ENCODE results near the gene BSDC1. TPM values are rescaled to one million over a fixed set of nuclear protein-coding genes. Genes with fewer than 3 reads are reported as not detected.

BSDC1 gene
- total RNA-seq, 6 donors from 2014 or later: 60.8 to 116 (median 68.9) TPM

DNA sequence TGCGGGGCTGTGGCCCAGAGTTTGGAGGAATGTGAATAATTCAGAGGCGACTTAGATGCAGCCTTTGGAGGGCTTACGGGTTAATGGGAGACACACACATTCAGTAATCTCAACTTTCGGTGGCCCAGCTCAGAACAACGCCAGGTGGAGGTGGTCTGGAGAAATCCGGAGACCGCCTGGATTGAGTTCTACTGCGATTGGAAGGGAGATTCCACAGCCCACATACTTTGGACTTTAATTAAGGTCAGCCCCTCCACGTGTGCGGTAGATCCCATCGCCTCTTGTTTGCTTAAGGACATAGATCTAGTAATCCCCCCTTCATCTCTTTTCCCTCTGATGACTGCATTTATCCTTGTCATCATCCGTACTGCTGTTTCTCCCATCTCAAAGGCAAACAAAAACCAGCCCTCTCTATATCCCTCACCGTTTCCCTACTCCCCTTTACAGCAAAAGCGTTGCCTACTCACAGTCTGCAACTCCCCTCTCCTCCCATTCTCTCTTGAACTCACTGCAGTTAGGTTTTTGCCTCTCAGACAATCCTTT, 720 bp upstream of the BSDC1 start:
- peaks cover 0 to 20% (median 10%) of the 10 kb centered on the region in 4 donors for H3K36me3 ChIP-seq
- WGBS, 2 donors: 1% methylated on average over 14 of the region's 14 CpGs
- ATAC-seq (ENCODE audit: low FRiP score in 2 of 2): peak in 1 of 2 donors; percentile 1

DNA sequence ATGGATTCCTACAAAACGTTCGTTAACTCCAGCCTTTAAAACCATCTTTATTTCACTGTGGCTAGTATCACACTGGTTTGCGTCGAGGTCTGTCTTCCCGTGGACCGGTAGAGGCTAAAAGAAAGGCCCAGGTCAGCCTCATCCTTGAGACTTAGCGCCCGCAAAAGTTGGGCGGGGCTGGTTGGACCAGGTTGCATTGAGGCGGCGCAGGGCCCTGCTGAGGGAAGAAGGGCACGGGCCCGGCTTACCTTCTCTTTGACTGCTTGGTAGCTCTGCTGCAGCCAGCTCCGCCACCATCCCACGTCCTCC, 455 bp downstream of the BSDC1 start:
- no peaks in the 10 kb centered on the region for H3K27me3 ChIP-seq
- peaks cover 3 to 32% (median 16%) of the 10 kb centered on the region in 4 donors for H3K36me3 ChIP-seq
- TF ChIP-seq POLR2AphosphoS5 (IDR thresholded peaks at IDR 0.05): no peak
- no peak for TF ChIP-seq POLR2A (IDR thresholded peaks at IDR 0.05)
- TF ChIP-seq EP300 (IDR thresholded peaks at IDR 0.05): no peak
- TF ChIP-seq CTCF (IDR thresholded peaks at IDR 0.05): no peak
- no peaks in the 10 kb centered on the region for H3K9me3 ChIP-seq
- H3K4me3 ChIP-seq: peak overlapping the region; percentile 65 to 84 (median 79)
- H3K4me1 ChIP-seq: peaks cover 28 to 44% (median 34%) of the 10 kb centered on the region in 4 donors
- DNase-seq (peak in 1 of 2 donors; percentile 68), ATAC-seq (ENCODE audit: low FRiP score in 2 of 2) (peak; percentile 40 to 47)
- peak overlapping the region; percentile 89 to 98 (median 92) for H3K27ac ChIP-seq
- WGBS, 2 donors: 1 to 3% methylated on average over 15 of the region's 15 CpGs

More for the DNA sequence above, 720 bp upstream of the BSDC1 start:
- TF ChIP-seq CTCF (IDR thresholded peaks at IDR 0.05) (no peak), POLR2A (IDR thresholded peaks at IDR 0.05) (no peak), EP300 (IDR thresholded peaks at IDR 0.05) (no peak), POLR2AphosphoS5 (IDR thresholded peaks at IDR 0.05) (no peak)
- no peaks in the 10 kb centered on the region for H3K9me3 ChIP-seq
- H3K4me3 ChIP-seq: peak overlapping the region; percentile 11 to 84 (median 70)
- H3K27me3 ChIP-seq: no peaks in the 10 kb centered on the region
- H3K4me1 ChIP-seq: peaks cover 28 to 41% (median 34%) of the 10 kb centered on the region in 4 donors
- DNase-seq: no peak
- peak overlapping the region; percentile 89 to 98 (median 92) for H3K27ac ChIP-seq

GRCh38 chr1:32393136-32393535, 1.1 kb downstream of the BSDC1 start:
- no peaks in the 10 kb centered on the region for H3K27me3 ChIP-seq
- DNase-seq (no peak), ATAC-seq (ENCODE audit: low FRiP score in 2 of 2) (no peak)
- H3K27ac ChIP-seq: peak overlapping the region; percentile 89 to 98 (median 92)
- H3K9me3 ChIP-seq: no peaks in the 10 kb centered on the region
- peaks cover 28 to 44% (median 34%) of the 10 kb centered on the region in 4 donors for H3K4me1 ChIP-seq
- H3K4me3 ChIP-seq: peak overlapping the region in 3 of 4 donors; percentile 65 to 84 (median 74)
- WGBS, 2 donors: 67 to 79% methylated on average over 1 of the region's 1 CpG
- TF ChIP-seq EP300 (IDR thresholded peaks at IDR 0.05): no peak
- TF ChIP-seq POLR2A (IDR thresholded peaks at IDR 0.05): no peak
- no peak for TF ChIP-seq POLR2AphosphoS5 (IDR thresholded peaks at IDR 0.05)
- TF ChIP-seq CTCF (IDR thresholded peaks at IDR 0.05): no peak
- peaks cover 3 to 38% (median 18%) of the 10 kb centered on the region in 4 donors for H3K36me3 ChIP-seq

GRCh38 chr1:32392325-32392724, 1.9 kb downstream of the BSDC1 start:
- H3K27me3 ChIP-seq: no peaks in the 10 kb centered on the region
- no peak for ATAC-seq (ENCODE audit: low FRiP score in 2 of 2)
- peaks cover 28 to 44% (median 34%) of the 10 kb centered on the region in 4 donors for H3K4me1 ChIP-seq
- H3K36me3 ChIP-seq: peaks cover 3 to 46% (median 21%) of the 10 kb centered on the region in 4 donors
- no peaks in the 10 kb centered on the region for H3K9me3 ChIP-seq
- 42 to 48% methylated on average over 3 of the region's 3 CpGs for WGBS, 2 donors
- DNase-seq: no peak
- no peak for TF ChIP-seq POLR2A (IDR thresholded peaks at IDR 0.05)
- TF ChIP-seq EP300 (IDR thresholded peaks at IDR 0.05): no peak
- no peak for TF ChIP-seq CTCF (IDR thresholded peaks at IDR 0.05)
- TF ChIP-seq POLR2AphosphoS5 (IDR thresholded peaks at IDR 0.05): no peak
- no peak overlapping the region for H3K4me3 ChIP-seq
- H3K27ac ChIP-seq: peak overlapping the region in 1 of 4 donors; percentile 92

Data from upper lobe of left lung (tissue), 6 donors.